H9 (cell line): ENCODE data around the gene ARID1A. TPM values are rescaled to one million over a fixed set of nuclear protein-coding genes. Genes with fewer than 3 reads are reported as not detected.

Experiments used
- DNase-seq: peaks from one replicate; pipeline ENCODE4 v3.0.0-alpha.2; 2017
- H2AFZ ChIP-seq: one replicate; pipeline ENCODE4 v1.6.1; 2013; ENCODE audit warnings: mild to moderate bottlenecking, low read length, control low read depth, moderate library complexity
- H2AK5ac ChIP-seq: 2 replicates; pipeline ENCODE4 v1.6.1; 2013; ENCODE audit warnings: low read length, control low read depth, mixed read lengths; ENCODE audit not compliant: insufficient read length
- H2BK120ac ChIP-seq: one replicate; pipeline ENCODE4 v1.6.1; 2013; ENCODE audit warnings: low read depth, mild to moderate bottlenecking, low read length, control low read depth, inconsistent platforms; ENCODE audit not compliant: poor library complexity, severe bottlenecking
- H2BK12ac ChIP-seq: 2 replicates; pipeline ENCODE4 v1.6.1; 2013; ENCODE audit warnings: low read length, control low read depth, mixed read lengths, low read depth; ENCODE audit not compliant: insufficient read length
- H2BK15ac ChIP-seq: 2 replicates; pipeline ENCODE4 v1.6.1; 2013; ENCODE audit warnings: low read depth, low read length, control low read depth
- H2BK20ac ChIP-seq: one replicate; pipeline ENCODE4 v1.6.1; 2013; ENCODE audit warnings: low read depth, mild to moderate bottlenecking, low read length, control low read depth, inconsistent platforms; ENCODE audit not compliant: poor library complexity, severe bottlenecking
- H2BK5ac ChIP-seq: 2 replicates; pipeline ENCODE4 v1.6.1; 2013; ENCODE audit warnings: low read length, control low read depth, mixed read lengths; ENCODE audit not compliant: insufficient read length
- H3K14ac ChIP-seq: 2 replicates; pipeline ENCODE4 v1.6.1; 2013; ENCODE audit warnings: low read length, control low read depth; ENCODE audit not compliant: insufficient read depth
- H3K18ac ChIP-seq: 2 replicates; pipeline ENCODE4 v1.6.1; 2013; ENCODE audit warnings: low read depth, mild to moderate bottlenecking, mixed read lengths, low read length, control low read depth; ENCODE audit not compliant: insufficient read length
- H3K23ac ChIP-seq: 2 replicates; pipeline ENCODE4 v1.6.1; 2013; ENCODE audit warnings: low read length, control low read depth, mixed read lengths, low read depth; ENCODE audit not compliant: insufficient read length
- H3K23me2 ChIP-seq: 2 replicates; pipeline ENCODE4 v1.6.1; 2013; ENCODE audit warnings: low read depth, mild to moderate bottlenecking, mixed read lengths, low read length, control low read depth; ENCODE audit not compliant: insufficient read length, poor library complexity, severe bottlenecking
- H3K27ac ChIP-seq: 2 replicates; pipeline ENCODE4 v1.5.1; 2013; ENCODE audit warnings: low read length, control low read depth, mixed read lengths, low read depth; ENCODE audit not compliant: insufficient read length
- H3K27me3 ChIP-seq: 2 replicates; pipeline ENCODE4 v1.6.1; 2013; ENCODE audit warnings: low read length, control low read depth, inconsistent platforms; ENCODE audit not compliant: insufficient read depth
- H3K4ac ChIP-seq: 2 replicates; pipeline ENCODE4 v1.6.1; 2013; ENCODE audit warnings: low read depth, mild to moderate bottlenecking, control low read depth, inconsistent platforms, low read length, moderate library complexity
- H3K4me1 ChIP-seq: 2 replicates; pipeline ENCODE4 v1.6.1; 2013; ENCODE audit warnings: low read length, control low read depth, inconsistent platforms; ENCODE audit not compliant: insufficient read depth
- H3K4me2 ChIP-seq: 2 replicates; pipeline ENCODE4 v1.6.1; 2013; ENCODE audit warnings: low read length, control low read depth, mixed read lengths; ENCODE audit not compliant: insufficient read length, insufficient read depth
- H3K56ac ChIP-seq: 2 replicates; pipeline ENCODE4 v1.6.1; 2013; ENCODE audit warnings: low read depth, mild to moderate bottlenecking, mixed read lengths, low read length, control low read depth; ENCODE audit not compliant: insufficient read length
- H3K79me1 ChIP-seq: 2 replicates; pipeline ENCODE4 v1.6.1; 2013; ENCODE audit warnings: low read depth, mild to moderate bottlenecking, moderate library complexity, low read length, control low read depth, inconsistent platforms; ENCODE audit not compliant: insufficient read depth, poor library complexity, severe bottlenecking
- H3K79me2 ChIP-seq: 2 replicates; pipeline ENCODE4 v1.6.1; 2013; ENCODE audit warnings: low read length, control low read depth, inconsistent platforms; ENCODE audit not compliant: insufficient read depth
- H3K9ac ChIP-seq: 2 replicates; pipeline ENCODE4 v1.6.1; 2013; ENCODE audit warnings: low read length, control low read depth, mixed read lengths; ENCODE audit not compliant: insufficient read length; ENCODE audit errors: extremely low read depth
- H3K9me3 ChIP-seq: one replicate; pipeline ENCODE4 v1.6.1; 2013; ENCODE audit warnings: low read depth, low read length, inconsistent platforms; ENCODE audit not compliant: control insufficient read depth
- H3T11ph ChIP-seq: one replicate; pipeline ENCODE4 v1.6.1; 2013; ENCODE audit warnings: mild to moderate bottlenecking, low read length, control low read depth, inconsistent platforms
- H4K20me1 ChIP-seq: one replicate; pipeline ENCODE4 v1.6.1; 2013; ENCODE audit not compliant: control insufficient read depth, insufficient read length, insufficient read depth
- H4K5ac ChIP-seq: 2 replicates; pipeline ENCODE4 v1.6.1; 2013; ENCODE audit warnings: low read depth, mild to moderate bottlenecking, mixed read lengths, low read length, control low read depth; ENCODE audit not compliant: insufficient read length
- H4K8ac ChIP-seq: replicated peaks from 2 replicates; pipeline ENCODE4 v1.6.1; 2013; ENCODE audit warnings: low read length, control low read depth, mixed read lengths, low read depth; ENCODE audit not compliant: insufficient read length
- H4K91ac ChIP-seq: 2 replicates; pipeline ENCODE4 v1.6.1; 2013; ENCODE audit warnings: low read depth, mild to moderate bottlenecking, moderate library complexity, mixed read lengths, low read length, control low read depth; ENCODE audit not compliant: insufficient read length
- H3K27ac Mint-ChIP-seq, 3 experiments: 2 replicates in 2 of 3; 3 replicates in 1 of 3; pipeline ENCODE4 v1.8.0; 2020 to 2021; ENCODE audit warnings: mixed read lengths in 3 of 3, mild to moderate bottlenecking in 1 of 3, moderate library complexity in 1 of 3
- H3K27me3 Mint-ChIP-seq: 2 replicates; pipeline ENCODE4 v1.8.0; 2021; ENCODE audit warnings: low read depth, mild to moderate bottlenecking, moderate library complexity, mixed read lengths
- H3K36me3 Mint-ChIP-seq, 3 experiments: 2 replicates in 2 of 3; 3 replicates in 1 of 3; pipeline ENCODE4 v1.8.0; 2020 to 2021; ENCODE audit warnings: low read depth in 3 of 3, mixed read lengths in 3 of 3; ENCODE audit not compliant: insufficient read depth in 1 of 3
- H3K4me1 Mint-ChIP-seq, 2 experiments: 2 replicates each; pipeline ENCODE4 v1.8.0; 2020; ENCODE audit warnings: mixed read lengths in 2 of 2
- H3K4me3 Mint-ChIP-seq, 2 experiments: 2 replicates in 1 of 2; 3 replicates in 1 of 2; pipeline ENCODE4 v1.8.0; 2020 to 2021; ENCODE audit warnings: mild to moderate bottlenecking in 2 of 2, mixed read lengths in 2 of 2, moderate library complexity in 1 of 2
- H3K9me3 Mint-ChIP-seq, 2 experiments: 2 replicates in 1 of 2; 3 replicates in 1 of 2; pipeline ENCODE4 v1.8.0; 2020; ENCODE audit warnings: mild to moderate bottlenecking in 2 of 2, mixed read lengths in 2 of 2, moderate library complexity in 1 of 2
- WGBS: extraction: QIAGEN DNeasy Blood & Tissue Kit; methylation state at CpG from one replicate; pipeline ENCODE4 v1.1.7; 2013; ENCODE audit warnings: missing lambda C conversion rate, low lambda C conversion rate, mixed read lengths; ENCODE audit not compliant: insufficient read length; ENCODE audit errors: extremely low coverage; 5-methylcytosine and 5-hydroxymethylcytosine counted together
- total RNA-seq: library from RNA; stranded (reverse); gene quantifications from 2 replicates; pipeline ENCODE4 v1.2.1, GENCODE V29; 2021
- TF ChIP-seq, protein P1 (sequence below): fragments of 200-600 bp; sonication (generic); conservative IDR thresholded peaks from 3 replicates; pipeline ENCODE4 v1.8.0; 2021; ENCODE audit warnings: antibody characterized with exemption, mild to moderate bottlenecking

Gene ARID1A
- total RNA-seq, 1 experiment from 2014 or later = 147 TPM

DNA sequence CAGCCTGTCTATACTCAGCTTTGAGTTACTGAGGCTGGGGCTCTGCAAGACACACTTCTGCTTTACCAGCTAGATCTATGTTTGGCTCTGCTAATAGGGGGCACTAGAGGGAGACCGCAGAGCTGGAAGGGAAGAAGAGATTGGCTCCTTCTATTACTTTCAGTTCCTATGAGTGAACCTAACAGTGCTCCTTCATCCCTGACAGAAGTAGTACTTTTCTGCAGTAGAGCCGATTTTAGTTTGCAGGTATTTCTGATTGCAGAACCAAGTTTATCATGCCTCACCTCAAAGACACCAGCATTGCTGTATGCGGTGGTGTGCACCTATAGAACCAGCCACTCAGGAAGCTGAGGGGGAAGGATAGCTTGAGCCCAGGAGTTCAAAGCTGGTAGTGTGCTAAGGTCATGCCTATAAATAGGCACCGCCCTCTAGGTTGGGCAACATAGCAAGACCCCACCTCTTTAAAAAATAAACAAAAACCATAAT, 125.0 kb downstream of the ARID1A start:
- H4K20me1 ChIP-seq = no peaks in the 10 kb centered on the region
- TF ChIP-seq, protein P1, sequence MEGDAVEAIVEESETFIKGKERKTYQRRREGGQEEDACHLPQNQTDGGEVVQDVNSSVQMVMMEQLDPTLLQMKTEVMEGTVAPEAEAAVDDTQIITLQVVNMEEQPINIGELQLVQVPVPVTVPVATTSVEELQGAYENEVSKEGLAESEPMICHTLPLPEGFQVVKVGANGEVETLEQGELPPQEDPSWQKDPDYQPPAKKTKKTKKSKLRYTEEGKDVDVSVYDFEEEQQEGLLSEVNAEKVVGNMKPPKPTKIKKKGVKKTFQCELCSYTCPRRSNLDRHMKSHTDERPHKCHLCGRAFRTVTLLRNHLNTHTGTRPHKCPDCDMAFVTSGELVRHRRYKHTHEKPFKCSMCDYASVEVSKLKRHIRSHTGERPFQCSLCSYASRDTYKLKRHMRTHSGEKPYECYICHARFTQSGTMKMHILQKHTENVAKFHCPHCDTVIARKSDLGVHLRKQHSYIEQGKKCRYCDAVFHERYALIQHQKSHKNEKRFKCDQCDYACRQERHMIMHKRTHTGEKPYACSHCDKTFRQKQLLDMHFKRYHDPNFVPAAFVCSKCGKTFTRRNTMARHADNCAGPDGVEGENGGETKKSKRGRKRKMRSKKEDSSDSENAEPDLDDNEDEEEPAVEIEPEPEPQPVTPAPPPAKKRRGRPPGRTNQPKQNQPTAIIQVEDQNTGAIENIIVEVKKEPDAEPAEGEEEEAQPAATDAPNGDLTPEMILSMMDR = peak; percentile 44; the same call in 2 of the 3 replicates
- no peak overlapping the region for H3K14ac ChIP-seq
- no peak overlapping the region for H3T11ph ChIP-seq
- H3K27me3 ChIP-seq = no peaks in the 10 kb centered on the region
- no peaks in the 10 kb centered on the region for H3K79me2 ChIP-seq
- no peak overlapping the region for H4K5ac ChIP-seq
- no peak overlapping the region for H3K4me3 Mint-ChIP-seq
- WGBS = no CpG with 5 or more reads among the region's 4 CpGs
- no peaks in the 10 kb centered on the region for H3K79me1 ChIP-seq
- peaks cover 10 to 14% of the 10 kb centered on the region in 2 experiments for H3K9me3 Mint-ChIP-seq
- H3K4me1 Mint-ChIP-seq = peaks cover 6 to 9% of the 10 kb centered on the region in 2 experiments
- no peak overlapping the region for H2BK5ac ChIP-seq
- H3K36me3 Mint-ChIP-seq = peaks cover 0 to 5% (median 3%) of the 10 kb centered on the region in 3 experiments; a peak in 4 of 7 replicates
- H3K27ac ChIP-seq = no peak overlapping the region
- H3K27ac Mint-ChIP-seq = no peak overlapping the region
- H3K18ac ChIP-seq = no peak overlapping the region
- H3K23ac ChIP-seq = no peak overlapping the region
- H2BK12ac ChIP-seq = no peak overlapping the region
- H2BK15ac ChIP-seq = no peak overlapping the region
- H4K91ac ChIP-seq = no peak overlapping the region
- DNase-seq = no peak
- no peak overlapping the region for H2BK120ac ChIP-seq
- no peak overlapping the region for H3K9ac ChIP-seq
- H3K27me3 Mint-ChIP-seq = peaks cover 9% of the 10 kb centered on the region
- no peak overlapping the region for H3K56ac ChIP-seq
- no peak overlapping the region for H3K4ac ChIP-seq
- no peaks in the 10 kb centered on the region for H3K23me2 ChIP-seq
- no peak overlapping the region for H3K4me2 ChIP-seq
- H2AFZ ChIP-seq = no peak overlapping the region
- no peaks in the 10 kb centered on the region for H3K9me3 ChIP-seq
- H4K8ac ChIP-seq = no peak overlapping the region
- no peak overlapping the region for H2BK20ac ChIP-seq
- no peaks in the 10 kb centered on the region for H3K4me1 ChIP-seq
- H2AK5ac ChIP-seq = no peak overlapping the region
